BLaER1 treated with 17β-estradiol and CSF1 and Interleukin-3, amounts not matched to agents 10 nM and 100 nM (cell line): ENCODE data around the gene GNB1L.

ENCODE experiments used
- H3K27ac ChIP-seq, 11 experiments: shearing (Covaris generic); formaldehyde crosslinking; 2 replicates each; pipeline ENCODE4 v1.8.1; 2022
- H3K27me3 ChIP-seq, 11 experiments: shearing (Covaris generic); formaldehyde crosslinking; 2 replicates each; pipeline ENCODE4 v1.8.1; 2022
- H3K36me3 ChIP-seq, 11 experiments: shearing (Covaris generic); formaldehyde crosslinking; 2 replicates each; pipeline ENCODE4 v1.8.1; 2022
- H3K4me1 ChIP-seq, 10 experiments: shearing (Covaris generic); formaldehyde crosslinking; 2 replicates each; pipeline ENCODE4 v1.8.1; 2022
- H3K4me2 ChIP-seq, 11 experiments: shearing (Covaris generic); formaldehyde crosslinking; 2 replicates each; pipeline ENCODE4 v1.8.1; 2022
- H3K4me3 ChIP-seq, 10 experiments: shearing (Covaris generic); formaldehyde crosslinking; 2 replicates each; pipeline ENCODE4 v1.8.1; 2022
- H3K9ac ChIP-seq, 11 experiments: shearing (Covaris generic); formaldehyde crosslinking; 2 replicates each; pipeline ENCODE4 v1.8.1; 2022
- H3K9me3 ChIP-seq, 11 experiments: shearing (Covaris generic); formaldehyde crosslinking; replicated peaks in 1 of 11; 2 replicates each; pipeline ENCODE4 v1.8.1; 2022
- H4K20me1 ChIP-seq, 11 experiments: shearing (Covaris generic); formaldehyde crosslinking; 2 replicates each; pipeline ENCODE4 v1.8.1; 2022
- Cebpa-rat ChIP-seq, 11 experiments: shearing (Covaris generic); IDR thresholded peaks; 2 replicates each; pipeline ENCODE4 v1.8.1; 2022

GNB1L gene

DNA sequence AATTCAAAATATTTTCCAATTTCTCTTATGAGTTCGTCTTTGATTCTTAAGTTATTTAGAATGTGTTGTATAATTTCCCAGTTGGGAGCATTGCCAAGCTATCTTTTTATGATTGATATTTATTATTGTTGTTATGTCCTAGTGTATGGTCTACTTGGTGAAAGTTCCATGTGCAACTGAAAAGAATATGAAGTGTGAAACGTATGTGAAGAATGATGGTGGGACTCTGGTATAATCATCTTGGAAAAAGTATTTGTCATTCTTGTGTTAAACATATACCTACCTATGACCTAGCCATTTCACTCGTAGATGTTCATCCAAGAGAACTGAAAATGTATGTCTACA is 12.0 kb upstream of the GNB1L start:
- Histone ChIP-seq H3K4me1 (peaks cover 0 to 7% (median 0%) of the 10 kb centered on the region in 10 experiments; a peak in 7 of 20 replicates), H3K36me3 (no peaks in the 10 kb centered on the region), H3K4me2 (no peak overlapping the region), H3K9ac (no peak overlapping the region), H3K27ac (no peak overlapping the region), H4K20me1 (peaks cover 0 to 6% (median 0%) of the 10 kb centered on the region in 11 experiments; a peak in 1 of 22 replicates), H3K27me3 (no peaks in the 10 kb centered on the region), H3K9me3 (no peaks in the 10 kb centered on the region), H3K4me3 (no peak overlapping the region)
- no peak for TF ChIP-seq Cebpa-rat (IDR thresholded peaks at IDR 0.05)

DNA sequence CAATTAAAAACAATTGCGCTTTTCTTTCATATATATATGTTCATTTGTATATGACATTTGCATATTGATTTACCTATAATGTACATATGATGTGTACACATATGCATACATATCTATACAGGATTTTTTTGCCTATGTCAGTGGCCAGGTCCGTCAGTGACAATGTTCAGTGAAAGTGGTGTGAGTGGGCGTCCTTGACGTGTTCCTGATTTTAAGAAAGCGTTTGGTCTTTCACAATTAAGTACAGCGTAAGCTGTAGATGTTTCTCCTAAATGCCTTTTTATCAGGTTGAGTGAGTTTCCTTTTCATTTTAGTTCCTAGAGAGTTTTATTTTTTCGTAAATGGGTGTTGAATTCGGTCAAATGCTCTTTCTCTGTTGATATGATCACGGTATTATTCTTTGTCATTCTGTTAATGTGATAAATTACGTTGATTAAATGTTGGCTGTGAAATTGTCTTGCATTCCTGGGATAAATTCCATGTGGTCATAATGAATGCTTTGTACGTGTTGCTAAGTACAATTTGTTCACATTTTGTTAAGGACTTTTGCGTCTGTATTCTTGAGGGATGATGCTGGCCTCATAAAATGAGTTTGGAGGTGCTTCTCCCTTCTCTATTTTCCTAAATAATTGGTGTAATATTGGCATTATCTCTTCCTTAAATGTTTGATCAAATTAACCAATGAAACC is 10.6 kb upstream of the GNB1L start:
- H3K4me1 ChIP-seq = peaks cover 0 to 7% (median 0%) of the 10 kb centered on the region in 10 experiments; a peak in 7 of 20 replicates
- H3K36me3 ChIP-seq = peaks cover 0 to 7% (median 0%) of the 10 kb centered on the region in 11 experiments; a peak in 3 of 22 replicates
- H3K4me2 ChIP-seq = peak overlapping the region in 3 of 11 experiments; percentile 9 to 32 (median 16); a peak in 2 of 22 replicates
- no peak overlapping the region for H3K4me3 ChIP-seq
- H3K27ac ChIP-seq = no peak overlapping the region
- no peaks in the 10 kb centered on the region for H3K27me3 ChIP-seq
- H3K9me3 ChIP-seq = no peaks in the 10 kb centered on the region
- 0 out of 22 replicates have a peak, but pooled peaks cover 0 to 3% (median 0%) of the 10 kb centered on the region in 11 experiments for H4K20me1 ChIP-seq
- H3K9ac ChIP-seq = 0 out of 22 replicates have a peak overlapping the region, but pooled peaks of 1 of the 11 experiments have one; percentile 38
- TF ChIP-seq Cebpa-rat (IDR thresholded peaks at IDR 0.05) = no peak

DNA sequence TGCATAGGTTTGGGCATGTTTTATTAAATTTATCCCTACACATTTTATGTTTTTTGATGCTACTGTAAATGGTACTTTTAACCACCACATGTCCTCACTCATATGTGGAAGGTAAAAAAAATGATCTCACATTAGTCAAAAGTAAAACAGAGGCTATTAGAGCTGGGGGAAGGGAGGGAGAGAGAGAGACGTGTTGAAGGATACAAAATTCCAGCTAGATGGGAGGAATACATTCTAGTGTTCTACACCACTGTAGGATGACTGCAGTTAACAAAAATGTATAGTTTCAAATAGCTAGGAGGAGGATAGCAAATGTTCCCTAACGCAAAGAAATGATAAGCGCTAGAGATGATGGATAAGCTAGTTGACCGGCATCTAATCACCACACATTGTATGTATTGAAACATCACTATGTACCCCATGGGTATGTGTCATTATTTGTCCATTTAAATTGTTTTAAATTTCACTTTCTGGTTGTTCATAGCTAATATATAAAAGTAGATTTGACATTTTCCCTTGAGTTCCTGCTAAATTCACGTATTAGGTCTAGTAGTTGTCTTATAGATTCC is 9.9 kb upstream of the GNB1L start:
- Histone ChIP-seq H3K36me3 (peaks cover 0 to 9% (median 0%) of the 10 kb centered on the region in 11 experiments; a peak in 3 of 22 replicates), H4K20me1 (no peaks in the 10 kb centered on the region), H3K27me3 (no peaks in the 10 kb centered on the region), H3K4me2 (no peak overlapping the region), H3K9ac (no peak overlapping the region), H3K4me1 (peaks cover 0 to 7% (median 0%) of the 10 kb centered on the region in 10 experiments; a peak in 7 of 20 replicates), H3K4me3 (no peak overlapping the region), H3K27ac (no peak overlapping the region), H3K9me3 (no peaks in the 10 kb centered on the region)
- TF ChIP-seq Cebpa-rat (IDR thresholded peaks at IDR 0.05) = no peak

DNA sequence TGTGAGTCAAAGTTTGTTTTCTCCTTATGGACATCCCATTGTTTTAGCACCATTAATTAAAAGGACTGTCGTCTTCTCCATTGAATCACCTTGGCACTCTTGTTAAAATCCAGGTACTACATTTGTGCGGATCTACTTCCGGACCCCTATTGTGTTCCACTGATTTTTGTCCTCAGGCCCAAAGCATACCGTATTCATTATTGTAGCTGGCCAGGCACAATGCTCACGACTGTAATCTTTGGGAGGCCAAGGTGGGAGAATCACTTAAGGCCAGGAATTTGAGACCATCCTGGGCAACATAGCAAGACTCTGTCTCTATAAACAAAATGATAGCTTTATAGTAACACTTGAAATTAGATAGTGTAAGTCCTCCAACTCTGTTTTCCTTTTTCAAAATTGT is 8.9 kb upstream of the GNB1L start:
- H3K4me3 ChIP-seq = no peak overlapping the region
- no peak overlapping the region for H3K27ac ChIP-seq
- H3K4me2 ChIP-seq = no peak overlapping the region
- H4K20me1 ChIP-seq = no peaks in the 10 kb centered on the region
- no peak for TF ChIP-seq Cebpa-rat (IDR thresholded peaks at IDR 0.05)
- H3K36me3 ChIP-seq = peaks cover 0 to 9% (median 0%) of the 10 kb centered on the region in 11 experiments; a peak in 3 of 22 replicates
- H3K4me1 ChIP-seq = peaks cover 0 to 14% (median 2%) of the 10 kb centered on the region in 10 experiments; a peak in 10 of 20 replicates
- no peaks in the 10 kb centered on the region for H3K27me3 ChIP-seq
- H3K9me3 ChIP-seq = no peaks in the 10 kb centered on the region
- no peak overlapping the region for H3K9ac ChIP-seq

DNA sequence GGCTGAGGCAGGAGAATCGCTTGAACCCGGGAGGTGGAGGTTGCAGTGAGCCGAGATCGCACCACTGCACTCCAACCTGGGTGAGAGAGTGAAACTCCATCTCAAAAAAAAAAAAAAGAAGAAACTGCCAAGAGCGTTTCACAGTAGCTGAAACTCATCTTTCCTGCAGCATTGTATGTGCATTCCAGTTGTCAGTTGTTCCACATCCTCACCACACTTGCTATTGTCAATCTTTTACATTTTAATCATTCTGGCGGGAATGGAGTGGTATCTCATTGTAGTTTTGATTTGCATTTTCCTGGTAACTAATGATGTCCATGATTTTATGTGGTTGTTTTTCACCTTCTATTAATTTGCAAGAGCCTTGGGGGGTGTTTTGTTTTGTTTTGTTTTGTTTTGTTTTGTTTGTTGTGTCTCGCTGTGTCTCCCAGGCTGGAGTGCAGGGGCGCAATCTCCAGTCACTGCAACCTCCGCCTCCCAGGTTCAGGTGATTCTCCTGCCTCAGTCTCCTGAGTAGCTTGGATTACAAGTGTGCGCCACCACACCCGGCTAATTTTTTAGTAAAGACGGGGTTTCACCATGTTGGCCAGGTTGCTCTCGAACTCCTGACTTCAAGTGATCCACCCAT is 8.1 kb upstream of the GNB1L start:
- Histone ChIP-seq H3K27me3 (no peaks in the 10 kb centered on the region), H3K4me2 (no peak overlapping the region), H4K20me1 (no peaks in the 10 kb centered on the region), H3K4me1 (peaks cover 0 to 17% (median 5%) of the 10 kb centered on the region in 10 experiments; a peak in 10 of 20 replicates), H3K9ac (no peak overlapping the region), H3K36me3 (peaks cover 0 to 9% (median 0%) of the 10 kb centered on the region in 11 experiments; a peak in 3 of 22 replicates), H3K27ac (no peak overlapping the region), H3K9me3 (no peaks in the 10 kb centered on the region), H3K4me3 (no peak overlapping the region)
- no peak for TF ChIP-seq Cebpa-rat (IDR thresholded peaks at IDR 0.05)

DNA sequence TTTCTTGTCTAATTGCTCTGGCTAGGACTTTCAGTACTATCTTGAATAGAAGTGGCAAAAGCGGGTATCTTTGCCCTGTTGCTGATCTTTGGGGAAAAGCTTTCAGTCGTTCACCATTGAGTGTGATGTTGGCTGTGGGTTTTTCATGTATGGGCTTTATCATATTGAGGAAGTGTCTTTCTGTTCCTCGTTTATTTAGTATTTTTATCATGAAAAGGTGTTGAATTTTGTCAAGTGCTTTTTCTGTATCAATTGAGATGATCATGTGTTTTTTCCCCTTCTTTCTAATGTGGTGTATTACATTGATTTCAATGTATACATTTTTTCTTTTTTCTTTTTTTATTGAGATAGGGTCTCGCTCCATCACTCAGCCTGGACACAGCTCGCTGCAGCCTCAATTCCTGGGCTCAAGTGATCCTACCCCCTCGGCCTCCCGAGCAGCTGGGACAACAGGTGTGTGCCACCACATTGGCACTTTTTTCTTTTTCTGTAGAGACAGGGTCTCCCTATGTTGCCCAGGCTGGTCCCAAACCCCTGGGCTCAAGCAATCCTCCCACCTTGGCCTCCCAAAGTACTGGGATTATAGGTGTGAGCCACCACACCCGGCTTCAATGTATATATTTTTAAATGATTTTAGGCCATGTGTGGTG is 5.3 kb upstream of the GNB1L start:
- Histone ChIP-seq H4K20me1 (no peaks in the 10 kb centered on the region), H3K4me3 (no peak overlapping the region), H3K4me2 (no peak overlapping the region), H3K9ac (no peak overlapping the region), H3K4me1 (peaks cover 17 to 27% (median 21%) of the 10 kb centered on the region in 10 experiments), H3K9me3 (no peaks in the 10 kb centered on the region), H3K27me3 (no peaks in the 10 kb centered on the region), H3K27ac (no peak overlapping the region), H3K36me3 (peaks cover 0 to 9% (median 0%) of the 10 kb centered on the region in 11 experiments; a peak in 4 of 22 replicates)
- TF ChIP-seq Cebpa-rat (IDR thresholded peaks at IDR 0.05) = no peak

DNA sequence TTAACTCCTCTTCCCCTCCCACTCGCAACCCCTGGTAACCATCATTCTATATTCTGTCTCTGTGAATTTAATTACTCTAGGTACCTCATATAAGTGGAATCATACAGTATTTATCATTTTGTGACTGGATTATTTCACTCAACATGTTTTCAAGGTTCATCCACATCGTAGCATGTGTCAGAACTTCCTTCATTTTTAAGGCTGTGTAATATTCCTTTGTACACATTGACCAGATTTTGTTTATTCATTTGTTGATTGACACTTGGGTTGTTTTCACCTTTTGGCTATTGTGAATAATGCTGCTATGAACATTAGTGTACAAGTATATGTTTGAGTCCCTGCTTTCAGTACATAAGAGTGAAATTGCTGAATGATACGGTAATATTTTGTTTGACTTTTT is 2.7 kb upstream of the GNB1L start:
- H3K4me3 ChIP-seq = no peak overlapping the region
- no peaks in the 10 kb centered on the region for H3K9me3 ChIP-seq
- H3K4me1 ChIP-seq = peaks cover 32 to 40% (median 35%) of the 10 kb centered on the region in 10 experiments
- peaks cover 4 to 22% (median 17%) of the 10 kb centered on the region in 11 experiments; a peak in 20 of 22 replicates for H4K20me1 ChIP-seq
- H3K27ac ChIP-seq = no peak overlapping the region
- peaks cover 0 to 15% (median 7%) of the 10 kb centered on the region in 11 experiments; a peak in 18 of 22 replicates for H3K36me3 ChIP-seq
- no peak overlapping the region for H3K4me2 ChIP-seq
- no peaks in the 10 kb centered on the region for H3K27me3 ChIP-seq
- no peak overlapping the region for H3K9ac ChIP-seq
- no peak for TF ChIP-seq Cebpa-rat (IDR thresholded peaks at IDR 0.05)

DNA sequence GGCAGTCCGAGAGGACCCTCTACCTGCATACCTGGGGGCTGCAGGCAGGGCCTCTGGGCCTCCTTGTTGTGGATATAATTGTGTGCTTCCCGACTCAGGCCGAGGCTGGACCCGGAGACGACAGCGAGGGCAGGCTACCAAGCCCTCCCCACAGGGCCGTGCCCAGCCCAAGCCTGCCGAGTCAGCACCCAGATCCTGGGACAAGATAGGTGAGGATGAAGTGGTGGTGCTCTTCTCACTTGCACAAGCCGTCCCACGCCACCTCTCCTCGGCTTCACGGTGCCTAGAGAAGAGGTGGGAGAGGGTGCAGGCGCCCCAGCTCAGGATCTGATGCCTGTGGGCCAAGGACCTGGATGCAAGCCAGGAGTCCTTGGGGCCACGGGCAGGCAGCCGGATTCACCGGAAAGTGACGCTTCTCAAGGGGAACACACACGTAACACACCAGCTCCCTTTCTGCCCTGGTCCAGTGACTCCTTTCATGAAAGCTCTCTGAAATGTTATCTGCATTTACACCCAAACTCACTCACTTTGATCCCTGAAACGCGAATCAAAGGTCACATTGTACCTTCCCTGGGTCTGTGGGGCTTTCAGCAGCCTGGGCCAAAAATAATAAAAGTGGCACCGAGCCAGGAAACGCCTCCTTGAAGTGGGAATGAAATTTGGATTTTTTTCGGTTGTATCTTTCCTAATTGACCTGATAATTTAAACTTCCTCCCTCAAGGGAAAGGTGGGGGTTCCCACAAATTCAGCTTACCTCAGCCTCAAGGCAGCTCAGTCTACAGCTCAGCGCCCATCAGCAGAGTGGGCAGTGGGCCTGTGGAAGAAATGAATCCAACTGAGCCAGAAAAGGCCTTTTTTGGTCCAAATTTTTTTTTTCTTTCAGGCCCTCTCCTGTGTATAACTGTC is 1.1 kb upstream of the GNB1L start:
- H3K9me3 ChIP-seq = no peaks in the 10 kb centered on the region

More for the DNA sequence above, 1.1 kb upstream of the GNB1L start:
- peak overlapping the region; percentile 69 to 96 (median 90) for H3K27ac ChIP-seq
- H3K9ac ChIP-seq = peak overlapping the region; percentile 83 to 95 (median 92)
- TF ChIP-seq Cebpa-rat (IDR thresholded peaks at IDR 0.05) = no peak
- H3K27me3 ChIP-seq = no peaks in the 10 kb centered on the region
- peak overlapping the region; percentile 82 to 100 (median 94) for H3K4me3 ChIP-seq
- peaks cover 5 to 38% (median 33%) of the 10 kb centered on the region in 11 experiments; a peak in 20 of 22 replicates for H4K20me1 ChIP-seq
- H3K36me3 ChIP-seq = peaks cover 15 to 31% (median 23%) of the 10 kb centered on the region in 11 experiments
- H3K4me2 ChIP-seq = peak overlapping the region; percentile 92 to 100 (median 96)
- peaks cover 37 to 53% (median 48%) of the 10 kb centered on the region in 10 experiments for H3K4me1 ChIP-seq
